Brain microvascular endothelial cell (primary cell): ENCODE measurements around the gene IL6R.

Experiments
- DNase-seq: peaks from one replicate; pipeline ENCODE4 v3.0.0-alpha.2; 2020
- H3K27ac ChIP-seq: fragments of 250-450 bp; sonication (Bioruptor Pico); 2 replicates; pipeline ENCODE4 v1.5.1; 2020; ENCODE audit warnings: mild to moderate bottlenecking, moderate library complexity
- H3K27me3 ChIP-seq: fragments of 250-450 bp; sonication (Bioruptor Pico); replicated peaks from 2 replicates; pipeline ENCODE4 v1.5.1; 2020; ENCODE audit warnings: mild to moderate bottlenecking
- H3K36me3 ChIP-seq: fragments of 250-450 bp; sonication (Bioruptor Pico); replicated peaks from 2 replicates; pipeline ENCODE4 v1.5.1; 2020; ENCODE audit warnings: mild to moderate bottlenecking
- H3K4me3 ChIP-seq: 2 replicates; pipeline ENCODE4 v1.5.1; 2011; ENCODE audit warnings: low read depth, mild to moderate bottlenecking, control low read depth, low read length, moderate library complexity
- CTCF ChIP-seq: IDR thresholded peaks from 2 replicates; pipeline ENCODE4 v1.5.1; 2011; ENCODE audit warnings: low read depth, mild to moderate bottlenecking, moderate library complexity, low read length, control low read depth, inconsistent platforms; ENCODE audit errors: missing control alignments
- in situ Hi-C: cut with HindIII; loops from 2 replicates; pipeline ENCODE4 v1.10.0; 2017; ENCODE audit warnings: low sequenced_read_pairs, low pct_ligation_motif_present

Gene IL6R

GRCh38 chr1:154502744-154503115 is 97.6 kb downstream of the IL6R start:
- Histone ChIP-seq H3K4me3 (no peak overlapping the region), H3K27me3 (peaks cover 75% of the 10 kb centered on the region), H3K27ac (no peak overlapping the region), H3K36me3 (no peaks in the 10 kb centered on the region)
- in situ Hi-C loops: no loop called here
- DNase-seq: no peak
- TF ChIP-seq CTCF: no peak

- TF ChIP-seq CTCF: no peak
- Histone ChIP-seq H3K27ac (no peak overlapping the region), H3K36me3 (no peaks in the 10 kb centered on the region), H3K27me3 (peaks cover 85% of the 10 kb centered on the region), H3K4me3 (no peak overlapping the region)
- no peak for DNase-seq
- in situ Hi-C loops: no loop called here
These were observed 98.8 kb downstream of the IL6R start for GRCh38 chr1:154503898-154504297.

- TF ChIP-seq CTCF: no peak
- Histone ChIP-seq H3K36me3 (no peaks in the 10 kb centered on the region), H3K27me3 (peaks cover 16% of the 10 kb centered on the region), H3K27ac (no peak overlapping the region), H3K4me3 (no peak overlapping the region)
- no peak for DNase-seq
- in situ Hi-C loops: no loop called here
These were observed 107.6 kb downstream of the IL6R start for GRCh38 chr1:154512760-154513159.

GRCh38 chr1:154514066-154514553 is 109.0 kb downstream of the IL6R start:
- no peaks in the 10 kb centered on the region for H3K36me3 ChIP-seq
- no peak for TF ChIP-seq CTCF
- H3K4me3 ChIP-seq: no peak overlapping the region
- DNase-seq: no peak
- H3K27me3 ChIP-seq: peaks cover 6% of the 10 kb centered on the region
- in situ Hi-C loops: no loop called here
- H3K27ac ChIP-seq: no peak overlapping the region

GRCh38 chr1:154517661-154518060 is 112.5 kb downstream of the IL6R start:
- DNase-seq: no peak
- H3K27me3 ChIP-seq: peaks cover 11% of the 10 kb centered on the region
- in situ Hi-C loops: no loop called here
- no peak for TF ChIP-seq CTCF
- H3K27ac ChIP-seq: no peak overlapping the region
- no peaks in the 10 kb centered on the region for H3K36me3 ChIP-seq
- no peak overlapping the region for H3K4me3 ChIP-seq
